A204.1 (cell line): Measurements from ENCODE around the gene LRP2BP.
"Not testable (repeated sequence)": the region's sequence is repeated elsewhere in the genome, so short reads cannot be mapped to it uniquely, and the experiment has no call there.

Experiments used
- FAIRE-seq: peaks from 2 replicates; lab custom pipeline; 2012; peaks lifted over from hg19 to GRCh38; lab: Jason Lieb, UNC

LRP2BP gene

DNA sequence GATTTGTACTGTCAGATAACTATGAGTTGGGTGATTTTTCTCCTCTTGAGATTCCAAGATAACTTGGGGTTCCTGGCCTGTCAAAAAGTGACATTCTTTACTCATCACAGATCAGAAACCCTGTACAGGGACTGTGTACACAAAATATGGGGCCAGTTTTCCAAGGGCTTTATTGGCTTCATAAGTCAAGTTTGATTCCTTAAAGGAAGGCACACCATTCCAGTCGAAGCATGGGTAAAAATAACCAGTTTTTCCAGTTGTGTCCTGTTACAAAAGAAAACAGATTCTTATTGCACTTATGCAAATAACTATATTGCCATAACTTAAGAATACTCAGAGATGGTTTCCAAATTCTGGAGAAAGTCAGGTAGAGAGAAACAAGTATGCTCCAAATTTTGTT lies 70.0 kb downstream of the LRP2BP start:
- FAIRE-seq: not testable (repeated sequence)

GRCh38 chr4:185324361-185324760 lies 71.4 kb downstream of the LRP2BP start:
- not testable (repeated sequence) for FAIRE-seq

DNA sequence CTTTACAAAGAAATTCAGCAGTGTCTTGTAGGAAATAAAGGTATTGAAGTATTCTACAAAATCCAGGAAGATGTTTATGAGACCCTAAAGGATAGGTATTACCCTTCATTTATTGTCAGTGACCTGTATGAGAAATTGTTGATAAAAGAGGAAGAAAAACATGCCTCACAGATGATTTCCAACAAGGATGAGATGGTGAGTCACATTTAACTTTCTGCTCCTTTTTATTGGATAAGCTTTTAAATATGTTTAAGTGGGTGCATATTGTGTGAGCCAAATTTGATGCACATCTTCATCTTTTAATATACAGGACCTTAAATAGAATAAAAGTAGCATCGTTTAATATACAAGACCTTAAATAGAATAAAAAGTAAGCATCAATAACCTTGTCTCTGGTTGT lies 72.1 kb downstream of the LRP2BP start:
- no peak for FAIRE-seq

- no peak for FAIRE-seq
These were observed 72.9 kb downstream of the LRP2BP start for GRCh38 chr4:185322803-185323202.

DNA sequence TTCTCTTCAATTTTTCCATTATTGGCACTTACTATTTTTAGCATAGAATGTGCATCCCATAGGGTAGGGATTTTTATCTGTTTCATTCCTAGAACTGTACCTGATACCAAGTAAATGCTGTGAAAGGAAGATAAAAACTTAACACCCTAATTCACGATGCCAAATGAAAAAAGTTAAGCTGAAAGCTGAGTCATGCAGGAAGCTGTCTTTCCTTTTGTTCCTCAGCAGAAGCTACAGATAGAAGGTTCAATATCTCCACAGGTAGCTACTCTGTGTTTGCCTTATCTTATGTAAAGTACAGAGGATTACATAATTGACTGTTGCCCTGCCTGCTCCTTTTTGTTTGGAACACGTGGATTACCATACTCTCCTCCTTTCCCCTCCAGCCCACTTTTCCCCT lies 77.0 kb downstream of the LRP2BP start:
- FAIRE-seq: no peak

DNA sequence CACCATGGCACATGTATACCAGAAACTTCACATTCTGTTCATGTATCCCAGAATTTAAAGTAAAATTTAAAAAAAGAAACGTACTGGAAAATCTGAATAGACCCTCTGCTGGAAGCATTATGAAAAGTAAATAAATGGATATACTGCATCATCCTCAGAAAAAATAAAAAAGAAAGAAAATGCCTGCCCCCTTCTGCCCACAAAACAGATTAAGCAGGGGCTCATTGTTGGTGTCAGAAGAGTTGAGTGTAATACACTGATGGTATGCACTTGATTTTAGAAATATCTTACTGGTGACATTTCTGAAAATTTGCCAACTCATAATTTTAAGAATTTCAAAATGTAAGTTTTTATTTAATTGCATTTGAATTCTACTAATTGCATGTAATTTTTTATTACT lies 77.8 kb downstream of the LRP2BP start:
- FAIRE-seq: no peak

DNA sequence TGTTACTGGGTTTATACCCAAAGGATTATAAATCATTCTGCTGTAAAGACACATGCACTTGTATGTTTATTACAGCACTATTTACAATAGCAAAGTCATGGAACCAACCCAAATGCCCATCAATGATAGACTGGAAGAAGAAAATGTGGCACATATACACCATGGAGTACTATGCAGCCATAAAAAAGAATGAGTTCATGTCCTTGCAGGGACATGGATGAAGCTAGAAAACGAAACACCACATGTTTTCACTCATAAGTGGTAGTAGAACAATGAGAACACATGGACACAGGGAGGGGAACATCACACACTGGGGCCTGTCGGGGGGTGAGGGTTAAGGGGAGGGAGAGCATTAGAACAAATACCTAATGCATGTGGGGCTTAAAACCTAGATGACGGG lies 78.3 kb downstream of the LRP2BP start:
- not testable (repeated sequence) for FAIRE-seq
